Gastroesophageal sphincter (tissue), 3 donors: ENCODE results near the gene HAX1.

Source experiments
- CTCF ChIP-seq, 4 experiments: fragments of 200-600 bp in 2 of 4; fragments of 450-650 bp in 2 of 4; sonication (generic) in 1 of 4; IDR thresholded peaks; one replicate each; pipeline ENCODE4 v1.5.1; 2017 to 2019; ENCODE audit warnings: antibody characterized with exemption in 4 of 4, mild to moderate bottlenecking in 2 of 4, moderate library complexity in 2 of 4
- EP300 ChIP-seq: sonication (generic); formaldehyde crosslinking; IDR thresholded peaks from one replicate; pipeline ENCODE4 v1.6.1; 2017; ENCODE audit warnings: antibody characterized with exemption, mild to moderate bottlenecking
- POLR2A ChIP-seq, 2 donors: fragments of 450-650 bp; IDR thresholded peaks; one replicate each; pipeline ENCODE4 v1.6.1; 2017; ENCODE audit warnings: antibody characterized with exemption in 2 of 2, mild to moderate bottlenecking in 2 of 2, moderate library complexity in 1 of 2

GRCh38 chr1:154288661-154289060 is 16.2 kb downstream of the HAX1 start:
- TF ChIP-seq CTCF (IDR thresholded peaks at IDR 0.05) (no peak), POLR2A (IDR thresholded peaks at IDR 0.05) (no peak), EP300 (no peak)
